Astrocyte (in vitro differentiated cells and primary cell): ENCODE measurements around the gene SNPH. TPM values are rescaled to one million over a fixed set of nuclear protein-coding genes. Genes with fewer than 3 reads are reported as not detected.

Experiments
- DNase-seq: peaks from one replicate; pipeline ENCODE4 v3.0.0-alpha.2; 2010; ENCODE audit warnings: low read depth
- FAIRE-seq: peaks from 2 replicates; lab custom pipeline; 2011; peaks lifted over from hg19 to GRCh38; lab: Jason Lieb, UNC
- H2AFZ ChIP-seq: 2 replicates; pipeline ENCODE4 v1.6.0; 2012; ENCODE audit warnings: low read depth, low read length, inconsistent platforms
- H3K27ac ChIP-seq: 2 replicates; pipeline ENCODE4 v1.5.1; 2011; ENCODE audit warnings: low read depth, low read length, inconsistent platforms
- H3K27me3 ChIP-seq: 2 replicates; pipeline ENCODE4 v1.6.0; 2011; ENCODE audit warnings: low read length, inconsistent platforms; ENCODE audit not compliant: insufficient read depth
- H3K36me3 ChIP-seq: 2 replicates; pipeline ENCODE4 v1.5.1; 2011; ENCODE audit warnings: low read length, inconsistent platforms; ENCODE audit not compliant: insufficient read depth
- H3K4me1 ChIP-seq: 2 replicates; pipeline ENCODE4 v1.5.1; 2011; ENCODE audit warnings: low read length, inconsistent platforms; ENCODE audit not compliant: insufficient read depth
- H3K4me2 ChIP-seq: 2 replicates; pipeline ENCODE4 v1.6.0; 2012; ENCODE audit warnings: low read length, inconsistent platforms
- H3K4me3 ChIP-seq: 2 replicates; pipeline ENCODE4 v1.5.1; 2011; ENCODE audit warnings: low read depth, mild to moderate bottlenecking, low read length, inconsistent platforms; ENCODE audit not compliant: insufficient read depth
- H3K79me2 ChIP-seq: 2 replicates; pipeline ENCODE4 v1.6.0; 2012; ENCODE audit warnings: mild to moderate bottlenecking, low read length, inconsistent platforms; ENCODE audit not compliant: insufficient read depth
- H3K9ac ChIP-seq: 2 replicates; pipeline ENCODE4 v1.6.0; 2012; ENCODE audit warnings: mild to moderate bottlenecking, low read length, inconsistent platforms
- H3K9me3 ChIP-seq: 2 replicates; pipeline ENCODE4 v1.5.1; 2012; ENCODE audit warnings: low read depth, mild to moderate bottlenecking, low read length, inconsistent platforms; ENCODE audit not compliant: insufficient read depth
- H4K20me1 ChIP-seq: 2 replicates; pipeline ENCODE4 v1.6.0; 2012; ENCODE audit warnings: low read length, inconsistent platforms; ENCODE audit not compliant: insufficient read depth
- H3K27ac Mint-ChIP-seq: one replicate; pipeline ENCODE4 v1.8.0; 2021; ENCODE audit warnings: mild to moderate bottlenecking, mixed read lengths; ENCODE audit not compliant: unreplicated experiment
- H3K27me3 Mint-ChIP-seq: one replicate; pipeline ENCODE4 v1.8.0; 2021; ENCODE audit warnings: low read depth, mixed read lengths; ENCODE audit not compliant: unreplicated experiment
- H3K36me3 Mint-ChIP-seq: one replicate; pipeline ENCODE4 v1.8.0; 2021; ENCODE audit warnings: low read depth, mixed read lengths; ENCODE audit not compliant: unreplicated experiment
- H3K4me1 Mint-ChIP-seq: one replicate; pipeline ENCODE4 v1.8.0; 2021; ENCODE audit warnings: low read depth, mixed read lengths; ENCODE audit not compliant: unreplicated experiment
- H3K4me3 Mint-ChIP-seq: one replicate; pipeline ENCODE4 v1.8.0; 2021; ENCODE audit warnings: mild to moderate bottlenecking, moderate library complexity, mixed read lengths; ENCODE audit not compliant: unreplicated experiment
- H3K9me3 Mint-ChIP-seq: one replicate; pipeline ENCODE4 v1.8.0; 2021; ENCODE audit warnings: mild to moderate bottlenecking, mixed read lengths; ENCODE audit not compliant: unreplicated experiment
- EZH2 ChIP-seq: IDR thresholded peaks from 2 replicates; pipeline ENCODE4 v1.6.1; 2012; ENCODE audit warnings: mild to moderate bottlenecking, low read length, inconsistent platforms; ENCODE audit not compliant: insufficient read depth
- total RNA-seq: library from RNA; stranded (reverse); gene quantifications from 2 replicates; pipeline ENCODE4 v1.2.1, GENCODE V29; 2021
- TF ChIP-seq, protein P1 (sequence below): IDR thresholded peaks from 2 replicates; pipeline ENCODE4 v1.5.1; 2011; ENCODE audit warnings: low read depth, mild to moderate bottlenecking, inconsistent platforms, low read length, moderate library complexity; ENCODE audit not compliant: insufficient read depth

Gene SNPH
- total RNA-seq, 1 donor from 2014 or later, result 7.9 TPM

DNA sequence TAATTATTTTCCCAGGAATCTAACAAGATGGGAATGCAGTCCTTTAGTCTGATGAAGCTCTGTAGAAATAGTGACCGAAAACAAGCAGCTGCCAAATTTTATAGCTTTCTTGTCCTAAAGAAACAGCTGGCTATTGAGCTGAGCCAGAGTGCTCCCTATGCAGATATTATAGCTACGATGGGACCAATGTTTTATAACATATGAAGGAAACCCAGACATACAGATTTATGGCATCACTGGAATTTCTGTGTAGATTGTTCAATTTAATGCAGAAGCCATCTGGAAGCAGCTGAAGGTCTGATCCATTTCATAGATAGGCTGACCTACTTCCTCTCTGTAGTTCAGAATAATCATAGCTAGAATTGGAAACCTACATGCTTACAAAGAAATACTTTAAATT lies 11.8 kb upstream of the SNPH start:
- Histone ChIP-seq H3K36me3 (no peaks in the 10 kb centered on the region), H4K20me1 (no peaks in the 10 kb centered on the region), H3K4me3 (no peak overlapping the region), H3K4me2 (no peak overlapping the region), H3K4me1 (no peaks in the 10 kb centered on the region), H3K27me3 (peaks cover 12% of the 10 kb centered on the region), H3K27ac (no peak overlapping the region), H3K9me3 (no peaks in the 10 kb centered on the region), H3K9ac (no peak overlapping the region), H3K79me2 (no peaks in the 10 kb centered on the region), H2AFZ (no peak overlapping the region)
- Mint-ChIP-seq H3K4me1 (no peaks in the 10 kb centered on the region), H3K27me3 (no peaks in the 10 kb centered on the region), H3K9me3 (peaks cover 2% of the 10 kb centered on the region), H3K27ac (no peak overlapping the region), H3K36me3 (no peaks in the 10 kb centered on the region), H3K4me3 (no peak overlapping the region)
- no peak for DNase-seq
- no peak for FAIRE-seq
- TF ChIP-seq, protein P1, sequence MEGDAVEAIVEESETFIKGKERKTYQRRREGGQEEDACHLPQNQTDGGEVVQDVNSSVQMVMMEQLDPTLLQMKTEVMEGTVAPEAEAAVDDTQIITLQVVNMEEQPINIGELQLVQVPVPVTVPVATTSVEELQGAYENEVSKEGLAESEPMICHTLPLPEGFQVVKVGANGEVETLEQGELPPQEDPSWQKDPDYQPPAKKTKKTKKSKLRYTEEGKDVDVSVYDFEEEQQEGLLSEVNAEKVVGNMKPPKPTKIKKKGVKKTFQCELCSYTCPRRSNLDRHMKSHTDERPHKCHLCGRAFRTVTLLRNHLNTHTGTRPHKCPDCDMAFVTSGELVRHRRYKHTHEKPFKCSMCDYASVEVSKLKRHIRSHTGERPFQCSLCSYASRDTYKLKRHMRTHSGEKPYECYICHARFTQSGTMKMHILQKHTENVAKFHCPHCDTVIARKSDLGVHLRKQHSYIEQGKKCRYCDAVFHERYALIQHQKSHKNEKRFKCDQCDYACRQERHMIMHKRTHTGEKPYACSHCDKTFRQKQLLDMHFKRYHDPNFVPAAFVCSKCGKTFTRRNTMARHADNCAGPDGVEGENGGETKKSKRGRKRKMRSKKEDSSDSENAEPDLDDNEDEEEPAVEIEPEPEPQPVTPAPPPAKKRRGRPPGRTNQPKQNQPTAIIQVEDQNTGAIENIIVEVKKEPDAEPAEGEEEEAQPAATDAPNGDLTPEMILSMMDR, result no peak
- no peak for TF ChIP-seq EZH2

DNA sequence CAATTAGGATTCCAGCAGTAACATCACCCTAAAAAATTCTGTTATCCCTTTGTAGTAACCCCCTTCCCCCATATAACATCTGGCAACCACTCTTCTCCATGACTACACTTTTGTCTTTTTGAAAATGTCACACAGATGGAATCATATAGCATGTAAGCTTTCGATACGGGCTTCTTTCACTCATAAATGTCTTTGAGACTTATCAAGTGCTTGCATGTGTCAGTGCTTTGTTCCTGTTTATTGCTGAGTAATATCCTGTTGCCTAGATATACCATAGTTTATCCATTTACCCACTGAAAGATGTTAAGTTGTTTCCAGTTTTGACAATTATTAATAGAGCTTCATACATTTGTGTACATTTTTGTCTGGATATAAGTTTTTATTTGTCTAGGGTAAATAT lies 10.4 kb upstream of the SNPH start:
- H3K4me3 ChIP-seq, result no peak overlapping the region
- no peaks in the 10 kb centered on the region for H3K79me2 ChIP-seq
- no peaks in the 10 kb centered on the region for H3K27me3 Mint-ChIP-seq
- no peaks in the 10 kb centered on the region for H3K4me1 ChIP-seq
- no peak overlapping the region for H3K4me2 ChIP-seq
- no peaks in the 10 kb centered on the region for H3K36me3 Mint-ChIP-seq
- H3K36me3 ChIP-seq, result no peaks in the 10 kb centered on the region
- peaks cover 16% of the 10 kb centered on the region for H3K27me3 ChIP-seq
- no peaks in the 10 kb centered on the region for H3K9me3 ChIP-seq
- H3K27ac Mint-ChIP-seq, result no peak overlapping the region
- no peaks in the 10 kb centered on the region for H4K20me1 ChIP-seq
- H3K9ac ChIP-seq, result no peak overlapping the region
- no peak overlapping the region for H3K27ac ChIP-seq
- H3K9me3 Mint-ChIP-seq, result peaks cover 2% of the 10 kb centered on the region
- FAIRE-seq (no peak), DNase-seq (no peak)
- no peak overlapping the region for H2AFZ ChIP-seq
- no peak overlapping the region for H3K4me3 Mint-ChIP-seq
- H3K4me1 Mint-ChIP-seq, result no peaks in the 10 kb centered on the region
- TF ChIP-seq, protein P1, result no peak
- TF ChIP-seq EZH2, result no peak

DNA sequence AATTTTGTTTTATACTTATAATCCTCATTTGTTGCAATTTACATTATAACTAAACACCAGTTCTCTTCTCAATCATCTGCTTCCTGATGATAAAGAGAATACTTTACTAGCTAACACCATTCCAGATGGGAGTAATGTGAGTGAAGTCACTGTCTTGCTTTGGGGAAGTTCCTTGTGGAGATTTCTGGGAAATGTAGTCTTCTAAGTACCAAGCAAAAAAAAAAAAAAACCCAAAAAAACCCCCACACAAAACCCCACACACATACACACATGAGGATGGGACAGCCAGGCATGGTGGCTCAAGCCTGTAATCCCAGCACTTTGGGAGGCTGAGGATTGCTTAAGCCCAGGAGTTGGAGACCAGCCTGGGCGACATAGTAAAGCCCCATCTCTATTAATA lies 2.2 kb upstream of the SNPH start:
- Mint-ChIP-seq H3K9me3 (no peaks in the 10 kb centered on the region), H3K4me3 (no peak overlapping the region), H3K36me3 (no peaks in the 10 kb centered on the region), H3K27me3 (no peaks in the 10 kb centered on the region), H3K4me1 (peaks cover 7% of the 10 kb centered on the region), H3K27ac (no peak overlapping the region)
- no peak overlapping the region for H3K9ac ChIP-seq
- H3K79me2 ChIP-seq, result no peaks in the 10 kb centered on the region
- H4K20me1 ChIP-seq, result peaks cover 15% of the 10 kb centered on the region
- no peak overlapping the region for H3K27ac ChIP-seq
- no peaks in the 10 kb centered on the region for H3K36me3 ChIP-seq
- H3K4me3 ChIP-seq, result no peak overlapping the region
- no peak for TF ChIP-seq EZH2
- TF ChIP-seq, protein P1, result no peak
- no peaks in the 10 kb centered on the region for H3K9me3 ChIP-seq
- FAIRE-seq (no peak), DNase-seq (peak; percentile 16)
- H3K4me1 ChIP-seq, result peaks cover 10% of the 10 kb centered on the region
- peaks cover 8% of the 10 kb centered on the region for H3K27me3 ChIP-seq
- H2AFZ ChIP-seq, result no peak overlapping the region
- H3K4me2 ChIP-seq, result no peak overlapping the region
